HL-60 (cell line): ENCODE data around the gene FAM110A.

ENCODE experiments used
- CTCF ChIP-seq: IDR thresholded peaks from one replicate; pipeline ENCODE4 v1.5.1; 2011; ENCODE audit warnings: low read length, control low read depth, inconsistent platforms; ENCODE audit not compliant: insufficient read depth
- GABPA ChIP-seq: IDR thresholded peaks from 2 replicates; pipeline ENCODE4 v1.6.1; 2012; ENCODE audit warnings: low read depth
- POLR2AphosphoS5 ChIP-seq: IDR thresholded peaks from 2 replicates; pipeline ENCODE4 v1.6.1; 2012; ENCODE audit warnings: low read depth
- TF ChIP-seq, protein P1 (sequence below): IDR thresholded peaks from 2 replicates; pipeline ENCODE4 v1.6.1; 2012; ENCODE audit warnings: low read depth; ENCODE audit not compliant: insufficient replicate concordance

GRCh38 chr20:818001-818664 lies 15.4 kb upstream of the FAM110A start:
- TF ChIP-seq, protein P1, sequence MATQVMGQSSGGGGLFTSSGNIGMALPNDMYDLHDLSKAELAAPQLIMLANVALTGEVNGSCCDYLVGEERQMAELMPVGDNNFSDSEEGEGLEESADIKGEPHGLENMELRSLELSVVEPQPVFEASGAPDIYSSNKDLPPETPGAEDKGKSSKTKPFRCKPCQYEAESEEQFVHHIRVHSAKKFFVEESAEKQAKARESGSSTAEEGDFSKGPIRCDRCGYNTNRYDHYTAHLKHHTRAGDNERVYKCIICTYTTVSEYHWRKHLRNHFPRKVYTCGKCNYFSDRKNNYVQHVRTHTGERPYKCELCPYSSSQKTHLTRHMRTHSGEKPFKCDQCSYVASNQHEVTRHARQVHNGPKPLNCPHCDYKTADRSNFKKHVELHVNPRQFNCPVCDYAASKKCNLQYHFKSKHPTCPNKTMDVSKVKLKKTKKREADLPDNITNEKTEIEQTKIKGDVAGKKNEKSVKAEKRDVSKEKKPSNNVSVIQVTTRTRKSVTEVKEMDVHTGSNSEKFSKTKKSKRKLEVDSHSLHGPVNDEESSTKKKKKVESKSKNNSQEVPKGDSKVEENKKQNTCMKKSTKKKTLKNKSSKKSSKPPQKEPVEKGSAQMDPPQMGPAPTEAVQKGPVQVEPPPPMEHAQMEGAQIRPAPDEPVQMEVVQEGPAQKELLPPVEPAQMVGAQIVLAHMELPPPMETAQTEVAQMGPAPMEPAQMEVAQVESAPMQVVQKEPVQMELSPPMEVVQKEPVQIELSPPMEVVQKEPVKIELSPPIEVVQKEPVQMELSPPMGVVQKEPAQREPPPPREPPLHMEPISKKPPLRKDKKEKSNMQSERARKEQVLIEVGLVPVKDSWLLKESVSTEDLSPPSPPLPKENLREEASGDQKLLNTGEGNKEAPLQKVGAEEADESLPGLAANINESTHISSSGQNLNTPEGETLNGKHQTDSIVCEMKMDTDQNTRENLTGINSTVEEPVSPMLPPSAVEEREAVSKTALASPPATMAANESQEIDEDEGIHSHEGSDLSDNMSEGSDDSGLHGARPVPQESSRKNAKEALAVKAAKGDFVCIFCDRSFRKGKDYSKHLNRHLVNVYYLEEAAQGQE, result no peak
- TF ChIP-seq CTCF (no peak), POLR2AphosphoS5 (no peak), GABPA (no peak)
